GM12891 (cell line): ENCODE results near the gene CCDC50.

ENCODE experiments used
- POLR2A ChIP-seq: IDR thresholded peaks from 2 replicates; pipeline ENCODE4 v1.6.1; 2011; ENCODE audit warnings: low read depth, low read length, control low read depth
- POLR2AphosphoS5 ChIP-seq: IDR thresholded peaks from 2 replicates; pipeline ENCODE4 v1.6.1; 2011; ENCODE audit warnings: low read depth, low read length, control low read depth
- POU2F2 ChIP-seq: IDR thresholded peaks from 2 replicates; pipeline ENCODE4 v1.6.1; 2011; ENCODE audit warnings: low read depth, mild to moderate bottlenecking, control low read depth, low read length, moderate library complexity
- TAF1 ChIP-seq: IDR thresholded peaks from 2 replicates; pipeline ENCODE4 v1.6.1; 2011; ENCODE audit warnings: low read depth, low read length, control low read depth

DNA sequence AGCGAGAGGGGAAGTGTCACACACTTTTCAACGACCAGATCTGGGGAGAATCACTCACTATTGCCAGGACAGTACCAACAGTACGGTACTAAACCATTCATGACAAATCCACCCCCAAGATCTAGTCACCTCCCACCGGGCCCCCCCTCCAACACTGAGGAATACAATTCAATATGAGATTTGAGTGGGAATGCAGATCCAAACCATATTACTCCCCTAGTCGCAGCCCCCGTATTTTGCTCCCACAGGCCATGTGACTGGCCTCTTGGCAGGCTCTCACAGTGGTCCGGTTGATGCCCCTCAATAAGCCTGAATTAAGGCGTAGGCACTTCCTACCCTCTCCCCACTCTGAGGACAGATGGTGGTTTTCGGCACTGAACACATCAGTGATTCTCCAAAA lies 86.4 kb downstream of the CCDC50 start:
- TF ChIP-seq POLR2A (no peak), POLR2AphosphoS5 (no peak), POU2F2 (no peak), TAF1 (no peak)
